LNCAP (cell line): ENCODE results near the gene MTF2.

Experiments
- CTCF ChIP-seq: fragments of 450-650 bp; IDR thresholded peaks from 2 replicates; pipeline ENCODE4 v1.5.1; 2017; ENCODE audit warnings: mild to moderate bottlenecking

MTF2 gene

GRCh38 chr1:93109578-93109977 is 30.5 kb downstream of the MTF2 start:
- TF ChIP-seq CTCF = no peak

GRCh38 chr1:93111065-93111464 is 32.0 kb downstream of the MTF2 start:
- TF ChIP-seq CTCF = no peak

GRCh38 chr1:93111561-93111960 is 32.5 kb downstream of the MTF2 start:
- TF ChIP-seq CTCF = no peak

GRCh38 chr1:93113127-93113526 is 34.0 kb downstream of the MTF2 start:
- no peak for TF ChIP-seq CTCF

- TF ChIP-seq CTCF = no peak
Measured at GRCh38 chr1:93114391-93114790, 35.3 kb downstream of the MTF2 start.

GRCh38 chr1:93120614-93121013 is 41.5 kb downstream of the MTF2 start:
- TF ChIP-seq CTCF = no peak

GRCh38 chr1:93123201-93123783 is 44.2 kb downstream of the MTF2 start:
- no peak for TF ChIP-seq CTCF
